ENCODE results near the gene OR4P4. TPM values are rescaled to one million over a fixed set of nuclear protein-coding genes. Genes with fewer than 3 reads are reported as not detected.

The OR4P4 gene
- total and polyA plus RNA-seq, 7 experiments from 2014 or later: not detected

GRCh38 chr11:55658608-55659007, 23.7 kb downstream of the OR4P4 start:
- H3K27ac Mint-ChIP-seq: no peak overlapping the region
- ATAC-seq (no peak), DNase-seq (no peak)
- POLR2A ChIA-PET: no interaction called here
- H3K4me1 Mint-ChIP-seq: peaks cover 0 to 1% (median 0%) of the 10 kb centered on the region in 7 donors
- H3K9me3 Mint-ChIP-seq: peaks cover 0 to 38% (median 11%) of the 10 kb centered on the region in 11 donors
- no peaks in the 10 kb centered on the region for H3K4me1 ChIP-seq (ENCODE audit: control insufficient read depth in 2 of 2, insufficient read depth in 2 of 2, low read length in 2 of 2)
- no peaks in the 10 kb centered on the region for H3K27me3 Mint-ChIP-seq
- no peak overlapping the region for H3K27ac ChIP-seq (ENCODE audit: low read depth, low read length)
- no peak overlapping the region for H3K4me3 ChIP-seq (ENCODE audit: low read length)
- CTCF ChIA-PET: no interaction called here
- no peaks in the 10 kb centered on the region for H3K27me3 ChIP-seq (ENCODE audit: control insufficient read depth in 2 of 2, insufficient read depth in 2 of 2, low read length in 2 of 2)
- H3K9me3 ChIP-seq (ENCODE audit: control insufficient read depth in 2 of 3, low read length in 3 of 3): no peaks in the 10 kb centered on the region
- H3K36me3 ChIP-seq (ENCODE audit: control insufficient read depth in 2 of 3, insufficient read depth in 3 of 3, low read length in 3 of 3): no peaks in the 10 kb centered on the region
- no peaks in the 10 kb centered on the region for H3K36me3 Mint-ChIP-seq
- intact Hi-C loops (cut with micrococcal nuclease): no loop called here
- no peak overlapping the region for H3K4me3 Mint-ChIP-seq

GRCh38 chr11:55661901-55662300, 27.0 kb downstream of the OR4P4 start, which contains the start of gene OR4C6:
Gene OR4C6 (plus strand): TSS chr11:55662201. CDS start chr11:55665167, 2,966 bp downstream.
- H3K4me3 ChIP-seq (ENCODE audit: low read length): no peak within 1 kb of the TSS
- H3K27me3 ChIP-seq (ENCODE audit: control insufficient read depth in 2 of 2, insufficient read depth in 2 of 2, low read length in 2 of 2): no peaks in the 10 kb centered on the region
- H3K27me3 Mint-ChIP-seq: no peaks in the 10 kb centered on the region
- H3K36me3 Mint-ChIP-seq: no peaks in the 10 kb centered on the region
- H3K27ac Mint-ChIP-seq: no peak within 1 kb of the TSS
- H3K4me1 ChIP-seq (ENCODE audit: control insufficient read depth in 2 of 2, insufficient read depth in 2 of 2, low read length in 2 of 2): no peaks in the 10 kb centered on the region
- CTCF ChIA-PET: no interaction called here
- POLR2A ChIA-PET: no interaction called here
- no peaks in the 10 kb centered on the region for H3K9me3 ChIP-seq (ENCODE audit: control insufficient read depth in 2 of 3, low read length in 3 of 3)
- DNase-seq (no peak), ATAC-seq (no peak)
- H3K36me3 ChIP-seq (ENCODE audit: control insufficient read depth in 2 of 3, insufficient read depth in 3 of 3, low read length in 3 of 3): no peaks in the 10 kb centered on the region
- intact Hi-C loops (cut with micrococcal nuclease): no loop called here
- no peak within 1 kb of the TSS for H3K4me3 Mint-ChIP-seq
- peaks cover 3 to 26% (median 14%) of the 10 kb centered on the region in 11 donors for H3K9me3 Mint-ChIP-seq
- no peak within 1 kb of the TSS for H3K27ac ChIP-seq (ENCODE audit: low read depth, low read length)
- peaks cover 0 to 1% (median 0%) of the 10 kb centered on the region in 7 donors for H3K4me1 Mint-ChIP-seq

GRCh38 chr11:55669376-55669775, 34.5 kb downstream of the OR4P4 start:
- H3K4me1 Mint-ChIP-seq: no peaks in the 10 kb centered on the region
- Histone ChIP-seq H3K9me3 (ENCODE audit: control insufficient read depth in 2 of 3, low read length in 3 of 3) (no peaks in the 10 kb centered on the region), H3K27ac (ENCODE audit: low read depth, low read length) (no peak overlapping the region), H3K4me1 (ENCODE audit: control insufficient read depth in 2 of 2, insufficient read depth in 2 of 2, low read length in 2 of 2) (no peaks in the 10 kb centered on the region), H3K27me3 (ENCODE audit: control insufficient read depth in 2 of 2, insufficient read depth in 2 of 2, low read length in 2 of 2) (no peaks in the 10 kb centered on the region), H3K36me3 (ENCODE audit: control insufficient read depth in 2 of 3, insufficient read depth in 3 of 3, low read length in 3 of 3) (no peaks in the 10 kb centered on the region), H3K4me3 (ENCODE audit: low read length) (no peak overlapping the region)
- no peaks in the 10 kb centered on the region for H3K36me3 Mint-ChIP-seq
- CTCF ChIA-PET: no interaction called here
- no peaks in the 10 kb centered on the region for H3K27me3 Mint-ChIP-seq
- POLR2A ChIA-PET: no interaction called here
- DNase-seq (no peak), ATAC-seq (no peak)
- intact Hi-C loops (cut with micrococcal nuclease): no loop called here
- no peak overlapping the region for H3K27ac Mint-ChIP-seq
- H3K4me3 Mint-ChIP-seq: no peak overlapping the region
- peaks cover 0 to 15% (median 4%) of the 10 kb centered on the region in 11 donors for H3K9me3 Mint-ChIP-seq

- CTCF ChIA-PET: no interaction called here
- no peaks in the 10 kb centered on the region for H3K4me1 ChIP-seq (ENCODE audit: control insufficient read depth in 2 of 2, insufficient read depth in 2 of 2, low read length in 2 of 2)
- no peaks in the 10 kb centered on the region for H3K36me3 Mint-ChIP-seq
- H3K4me1 Mint-ChIP-seq: no peaks in the 10 kb centered on the region
- no peak overlapping the region for H3K4me3 Mint-ChIP-seq
- no peak overlapping the region for H3K27ac ChIP-seq (ENCODE audit: low read depth, low read length)
- H3K36me3 ChIP-seq (ENCODE audit: control insufficient read depth in 2 of 3, insufficient read depth in 3 of 3, low read length in 3 of 3): no peaks in the 10 kb centered on the region
- no peaks in the 10 kb centered on the region for H3K27me3 Mint-ChIP-seq
- H3K27ac Mint-ChIP-seq: no peak overlapping the region
- H3K4me3 ChIP-seq (ENCODE audit: low read length): no peak overlapping the region
- ATAC-seq: no peak
- POLR2A ChIA-PET: no interaction called here
- no peak for DNase-seq
- H3K9me3 ChIP-seq (ENCODE audit: control insufficient read depth in 2 of 3, low read length in 3 of 3): no peaks in the 10 kb centered on the region
- intact Hi-C loops (cut with micrococcal nuclease): no loop called here
- no peaks in the 10 kb centered on the region for H3K27me3 ChIP-seq (ENCODE audit: control insufficient read depth in 2 of 2, insufficient read depth in 2 of 2, low read length in 2 of 2)
- peaks cover 0 to 19% (median 1%) of the 10 kb centered on the region in 11 donors for H3K9me3 Mint-ChIP-seq
These were observed 38.9 kb downstream of the OR4P4 start for GRCh38 chr11:55673860-55674259.

Other genes starting within 250 kb of the OR4P4 start
- gene OR4C15, start 80.6 kb upstream of the OR4P4 start, total RNA-seq: not detected
- gene OR4C15, start 80.6 kb upstream of the OR4P4 start, polyA plus RNA-seq: not detected
- not detected for gene OR4C16, start 63.0 kb upstream of the OR4P4 start, total RNA-seq
- gene OR4C16, start 63.0 kb upstream of the OR4P4 start, polyA plus RNA-seq: not detected
- not detected for gene OR4C11, start 27.5 kb upstream of the OR4P4 start, total RNA-seq
- gene OR4C11, start 27.5 kb upstream of the OR4P4 start, polyA plus RNA-seq: not detected
- gene OR4S2, start 13.2 kb downstream of the OR4P4 start, total RNA-seq: not detected
- not detected for gene OR4S2, start 13.2 kb downstream of the OR4P4 start, polyA plus RNA-seq
- not detected for gene OR4C6, start 27.1 kb downstream of the OR4P4 start, total RNA-seq
- not detected for gene OR4C6, start 27.1 kb downstream of the OR4P4 start, polyA plus RNA-seq
- gene OR5D13, start 138.3 kb downstream of the OR4P4 start, total RNA-seq: not detected
- not detected for gene OR5D13, start 138.3 kb downstream of the OR4P4 start, polyA plus RNA-seq
- not detected for gene OR5D14, start 160.4 kb downstream of the OR4P4 start, total RNA-seq
- gene OR5D14, start 160.4 kb downstream of the OR4P4 start, polyA plus RNA-seq: not detected
- not detected for gene OR5L1, start 176.3 kb downstream of the OR4P4 start, total RNA-seq
- gene OR5L1, start 176.3 kb downstream of the OR4P4 start, polyA plus RNA-seq: not detected
- gene OR5D18, start 184.5 kb downstream of the OR4P4 start, total RNA-seq: not detected
- not detected for gene OR5D18, start 184.5 kb downstream of the OR4P4 start, polyA plus RNA-seq
- not detected for gene OR5L2, start 192.1 kb downstream of the OR4P4 start, total RNA-seq
- not detected for gene OR5L2, start 192.1 kb downstream of the OR4P4 start, polyA plus RNA-seq
- not detected for gene OR5D16, start 203.6 kb downstream of the OR4P4 start, total RNA-seq
- gene OR5D16, start 203.6 kb downstream of the OR4P4 start, polyA plus RNA-seq: not detected
- gene TRIM51, start 248.2 kb downstream of the OR4P4 start, total RNA-seq: under 1 TPM in 2 of 5 experiments, not detected in 3; 0.29 to 0.32 TPM
- not detected for gene TRIM51, start 248.2 kb downstream of the OR4P4 start, polyA plus RNA-seq